ENCODE measurements around the gene CD2.

CD2 gene

GRCh38 chr1:116760487-116760886 is 6.3 kb downstream of the CD2 start:
- DNase-seq = no peak

GRCh38 chr1:116760996-116761665 is 6.9 kb downstream of the CD2 start:
- no peak for DNase-seq

- DNase-seq = no peak
Observed at GRCh38 chr1:116762281-116762680, 8.1 kb downstream of the CD2 start.

DNA sequence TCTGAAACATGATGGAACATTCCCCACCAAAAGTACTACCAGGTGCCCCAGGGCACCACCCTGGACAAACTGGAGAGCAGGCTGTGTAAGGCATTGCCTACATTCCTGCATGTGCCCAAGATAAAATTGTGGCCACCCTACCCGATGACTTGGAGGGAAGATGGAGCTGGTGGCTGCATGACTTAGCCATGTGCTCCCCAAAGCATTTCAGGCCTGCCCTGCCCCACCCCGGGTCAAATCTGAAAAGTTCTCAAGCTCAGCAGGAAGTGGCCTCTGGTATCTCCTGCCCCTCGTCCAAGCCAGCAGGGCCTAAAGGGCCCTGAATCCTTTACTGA is 8.5 kb downstream of the CD2 start:
- no peak for DNase-seq

DNA sequence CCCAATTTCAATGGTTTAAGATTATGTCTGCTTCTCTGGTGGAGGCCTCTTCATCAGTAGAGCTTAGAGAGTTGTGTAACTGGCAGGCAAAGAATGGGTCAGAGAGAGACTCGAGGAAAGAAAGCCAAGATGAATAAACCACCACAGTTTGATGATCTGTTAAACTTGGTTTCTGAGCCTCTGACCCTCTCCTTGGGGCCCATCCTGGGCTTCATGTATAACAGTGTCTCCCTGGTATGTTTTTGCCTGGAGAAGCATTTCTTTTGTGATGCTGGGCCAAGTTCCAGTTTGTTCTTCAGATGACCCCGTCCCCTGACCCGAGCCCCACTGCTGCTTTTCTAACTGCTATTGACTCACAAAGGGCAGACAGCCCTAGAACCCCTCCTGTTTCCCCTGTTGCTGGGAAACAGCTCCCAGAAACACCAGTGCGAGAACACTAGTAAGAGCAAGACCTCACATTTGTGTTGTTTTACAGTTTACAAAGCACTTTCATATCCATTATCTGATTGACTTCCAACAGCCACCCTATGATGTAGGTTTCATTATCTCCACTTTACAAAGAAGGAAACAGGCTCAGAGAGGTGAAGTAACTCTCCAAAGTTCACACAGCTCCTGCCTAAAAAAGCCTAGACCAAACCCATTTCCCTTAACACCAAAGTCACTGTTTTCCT is 9.0 kb downstream of the CD2 start:
- no peak for DNase-seq

GRCh38 chr1:116763787-116764465 is 9.7 kb downstream of the CD2 start:
- no peak for DNase-seq

DNA sequence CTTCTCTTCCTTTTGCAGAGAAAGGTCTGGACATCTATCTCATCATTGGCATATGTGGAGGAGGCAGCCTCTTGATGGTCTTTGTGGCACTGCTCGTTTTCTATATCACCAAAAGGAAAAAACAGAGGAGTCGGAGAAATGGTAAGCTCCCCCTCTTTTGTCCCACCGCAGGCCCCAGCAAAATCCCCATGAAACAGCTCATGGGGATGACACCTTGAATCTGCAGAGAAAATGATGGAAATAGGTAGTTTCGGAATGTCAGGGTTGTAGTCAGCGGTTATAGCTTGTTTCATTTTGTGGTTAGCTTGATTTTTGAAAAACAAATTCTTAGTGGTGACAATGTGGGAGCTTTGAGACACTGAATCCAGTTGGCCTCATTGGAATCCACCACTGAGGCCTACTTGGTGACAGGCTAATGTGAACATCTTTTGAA is 10.3 kb downstream of the CD2 start:
- no peak for DNase-seq

GRCh38 chr1:116764906-116765862 is 11.0 kb downstream of the CD2 start:
- no peak for DNase-seq

- no peak for DNase-seq
Observed at GRCh38 chr1:116765962-116766361, 11.7 kb downstream of the CD2 start.

DNA sequence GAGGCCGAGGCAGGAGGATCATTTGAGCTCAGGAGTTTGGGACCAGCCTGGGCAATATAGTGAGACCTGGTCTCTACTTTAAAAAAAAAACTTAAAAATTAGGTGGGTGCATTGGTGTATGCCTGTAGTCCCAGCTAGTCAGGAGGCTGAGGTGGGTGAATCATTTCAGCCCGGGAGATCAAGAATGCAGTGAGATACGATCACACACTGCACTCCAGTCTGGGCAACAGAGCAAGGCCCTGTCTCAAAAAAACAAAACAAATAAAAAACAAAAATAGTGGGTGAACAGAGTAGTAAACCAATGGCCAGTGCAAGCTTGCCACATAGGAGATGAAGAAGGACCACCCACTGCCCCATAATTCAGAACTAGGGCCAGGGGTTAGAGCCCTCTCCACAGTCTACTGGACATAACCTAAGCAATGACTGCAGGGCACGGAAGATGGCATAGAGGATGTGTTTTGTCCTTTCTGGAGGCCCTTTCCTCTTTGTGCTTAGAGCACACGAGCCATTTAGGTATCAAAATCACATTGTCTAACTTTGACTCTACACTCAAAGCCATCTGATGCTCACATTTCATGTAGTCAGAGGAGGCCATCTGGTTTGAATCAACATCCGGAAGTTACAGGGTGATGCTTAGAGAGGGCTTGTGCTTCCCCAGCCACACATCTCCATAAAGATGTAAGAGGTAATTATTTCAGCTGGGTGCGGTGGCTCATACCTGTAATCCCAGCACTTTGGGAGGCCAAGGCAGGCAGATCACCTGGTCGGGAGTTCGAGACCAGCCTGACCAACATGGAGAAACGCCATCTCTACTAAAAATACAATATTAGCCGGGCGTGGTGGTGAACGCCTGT is 12.6 kb downstream of the CD2 start:
- DNase-seq = no peak

DNA sequence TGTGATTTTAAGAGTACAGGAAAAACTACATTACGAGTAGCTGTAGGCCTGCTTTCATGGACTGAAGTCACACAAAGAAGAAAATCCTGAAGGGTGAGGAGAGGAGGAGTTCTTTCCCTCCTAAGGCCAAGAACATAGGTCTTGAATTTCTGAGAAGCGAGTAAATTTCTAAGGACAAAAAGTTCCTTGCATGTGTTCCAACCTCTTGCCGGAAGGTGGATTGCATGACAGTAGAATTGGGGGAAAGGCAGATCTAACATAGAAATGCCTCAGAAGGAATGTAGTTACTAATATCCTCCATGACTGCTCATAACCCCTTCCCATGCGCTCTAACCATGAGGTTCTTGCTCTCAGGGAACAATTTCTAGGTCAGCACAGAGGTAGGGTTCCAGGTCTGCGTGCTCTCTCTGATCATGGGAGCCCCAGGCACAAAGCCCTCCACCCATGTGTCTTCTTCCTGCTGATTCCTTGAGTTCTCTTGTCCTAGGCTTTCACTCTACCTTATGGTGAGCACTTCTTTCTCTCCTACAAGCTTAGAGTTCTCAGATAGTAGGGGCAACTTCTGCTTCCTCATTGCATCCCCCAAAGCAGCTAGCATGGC is 13.7 kb downstream of the CD2 start:
- DNase-seq = no peak

- DNase-seq = no peak
Observed at GRCh38 chr1:116768416-116769103, 14.3 kb downstream of the CD2 start.

- DNase-seq = no peak
Observed at GRCh38 chr1:116769104-116769452, 14.8 kb downstream of the CD2 start.

GRCh38 chr1:116769561-116769977 is 15.3 kb downstream of the CD2 start:
- DNase-seq = no peak

GRCh38 chr1:116769994-116770393 is 15.8 kb downstream of the CD2 start:
- no peak for DNase-seq

DNA sequence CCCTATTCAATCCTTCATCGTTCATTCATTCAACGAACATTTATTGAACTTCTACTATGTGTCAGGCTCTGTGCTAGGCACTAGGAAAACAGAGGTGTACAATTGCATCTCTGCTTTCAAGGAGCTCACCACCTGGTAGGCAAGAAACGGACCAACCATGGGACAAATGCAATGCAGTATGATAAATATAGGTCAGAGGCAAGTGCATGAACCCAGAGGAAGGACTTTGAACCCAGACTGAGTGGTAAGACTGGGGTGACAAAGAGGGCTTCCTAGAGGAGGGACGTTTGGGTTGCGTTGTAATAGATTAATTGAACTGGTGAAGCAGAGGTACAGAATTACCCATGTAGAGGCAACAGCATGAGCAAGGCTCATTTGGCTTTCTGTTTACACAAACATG is 16.4 kb downstream of the CD2 start:
- no peak for DNase-seq

- no peak for DNase-seq
Observed at GRCh38 chr1:116771997-116772647, 17.9 kb downstream of the CD2 start.

DNA sequence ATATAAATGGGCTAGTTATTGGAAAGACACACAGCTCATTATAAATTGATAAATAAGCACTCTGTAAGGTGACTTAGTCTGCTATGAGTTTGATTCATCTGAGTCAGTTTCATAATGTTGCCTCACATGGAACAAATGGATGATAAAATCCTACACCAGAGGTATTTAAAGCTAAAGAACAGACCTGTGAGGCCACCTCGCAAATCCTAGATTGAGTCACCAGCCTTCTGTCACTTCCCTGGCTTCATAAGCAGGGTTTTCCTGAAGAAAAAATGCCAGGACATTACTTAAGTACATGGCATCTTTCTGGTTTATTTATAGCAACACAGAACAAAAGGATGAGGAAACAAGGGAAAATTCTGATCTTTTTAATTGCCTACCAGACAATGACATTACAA is 18.4 kb downstream of the CD2 start:
- DNase-seq = no peak

DNA sequence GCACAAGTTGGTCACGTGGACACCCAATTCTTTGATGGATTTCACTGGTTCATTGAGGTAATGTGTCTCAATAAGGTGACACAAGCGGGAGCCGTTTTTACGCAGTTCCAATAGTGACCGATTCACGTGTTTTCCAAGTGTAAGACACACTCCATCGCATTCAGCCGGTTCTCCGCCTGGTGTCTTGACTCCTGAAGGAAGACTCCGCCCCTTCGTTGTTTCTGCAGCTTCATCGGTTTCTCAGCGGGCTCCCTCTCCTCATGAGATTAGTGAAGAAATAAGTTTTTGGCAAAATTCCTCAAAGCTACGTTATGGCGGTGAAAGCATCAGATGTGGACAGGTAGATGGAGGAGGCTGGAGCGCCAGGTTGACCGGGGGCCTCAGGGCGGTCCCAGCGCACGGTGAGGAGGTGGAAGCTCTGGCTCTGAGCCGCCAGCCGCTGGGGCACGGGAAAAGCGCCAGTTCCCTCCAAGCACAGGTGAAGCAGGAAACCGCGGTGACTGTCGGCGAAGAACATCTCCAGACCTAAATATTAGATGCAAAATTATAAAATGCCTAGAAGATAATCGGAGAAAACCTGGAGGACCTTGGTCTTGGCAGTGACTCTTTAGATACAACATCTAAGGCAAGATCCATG is 21.0 kb downstream of the CD2 start:
- DNase-seq = no peak

Measured in amygdala (tissue), 56 donors.